IPS DF 6.9 (cell line): ENCODE measurements around the gene DISC1.
"Not testable (repeated sequence)": the region's sequence is repeated elsewhere in the genome, so short reads cannot be mapped to it uniquely, and the experiment has no call there.

Experiments used
- DNase-seq: peaks from one replicate; pipeline ENCODE4 v3.0.0-alpha.2; 2013; ENCODE audit warnings: low read depth, low spot score
- H3K27ac ChIP-seq: one replicate; pipeline ENCODE4 v1.5.1; 2013; ENCODE audit warnings: low read length, control low read depth
- H3K27me3 ChIP-seq: 2 replicates; pipeline ENCODE4 v1.6.1; 2013; ENCODE audit warnings: mild to moderate bottlenecking, low read length; ENCODE audit not compliant: control insufficient read depth, insufficient read depth
- H3K36me3 ChIP-seq: 2 replicates; pipeline ENCODE4 v1.6.1; 2013; ENCODE audit warnings: low read length; ENCODE audit not compliant: control insufficient read depth, insufficient read depth
- H3K4me1 ChIP-seq: 2 replicates; pipeline ENCODE4 v1.6.1; 2013; ENCODE audit warnings: low read length; ENCODE audit not compliant: control insufficient read depth, insufficient read depth
- H3K4me3 ChIP-seq: 2 replicates; pipeline ENCODE4 v1.5.1; 2013; ENCODE audit warnings: mild to moderate bottlenecking, low read length
- H3K9me3 ChIP-seq: 2 replicates; pipeline ENCODE4 v1.6.1; 2013; ENCODE audit warnings: low read length, inconsistent platforms; ENCODE audit not compliant: control insufficient read depth, insufficient read depth
- WGBS: extraction: QIAGEN DNeasy Blood & Tissue Kit; methylation state at CpG from one replicate; pipeline ENCODE4 v1.1.7; 2013; ENCODE audit warnings: mixed read lengths, missing lambda C conversion rate; ENCODE audit not compliant: insufficient read length, insufficient coverage; 5-methylcytosine and 5-hydroxymethylcytosine counted together

The DISC1 gene

GRCh38 chr1:231768416-231768815 is 141.8 kb downstream of the DISC1 start:
- no peak overlapping the region for H3K27ac ChIP-seq
- no peaks in the 10 kb centered on the region for H3K27me3 ChIP-seq
- no peak overlapping the region for H3K4me3 ChIP-seq
- no peaks in the 10 kb centered on the region for H3K4me1 ChIP-seq
- no CpG with 5 or more reads among the region's 1 CpG for WGBS
- no peaks in the 10 kb centered on the region for H3K9me3 ChIP-seq
- no peak for DNase-seq
- no peaks in the 10 kb centered on the region for H3K36me3 ChIP-seq

DNA sequence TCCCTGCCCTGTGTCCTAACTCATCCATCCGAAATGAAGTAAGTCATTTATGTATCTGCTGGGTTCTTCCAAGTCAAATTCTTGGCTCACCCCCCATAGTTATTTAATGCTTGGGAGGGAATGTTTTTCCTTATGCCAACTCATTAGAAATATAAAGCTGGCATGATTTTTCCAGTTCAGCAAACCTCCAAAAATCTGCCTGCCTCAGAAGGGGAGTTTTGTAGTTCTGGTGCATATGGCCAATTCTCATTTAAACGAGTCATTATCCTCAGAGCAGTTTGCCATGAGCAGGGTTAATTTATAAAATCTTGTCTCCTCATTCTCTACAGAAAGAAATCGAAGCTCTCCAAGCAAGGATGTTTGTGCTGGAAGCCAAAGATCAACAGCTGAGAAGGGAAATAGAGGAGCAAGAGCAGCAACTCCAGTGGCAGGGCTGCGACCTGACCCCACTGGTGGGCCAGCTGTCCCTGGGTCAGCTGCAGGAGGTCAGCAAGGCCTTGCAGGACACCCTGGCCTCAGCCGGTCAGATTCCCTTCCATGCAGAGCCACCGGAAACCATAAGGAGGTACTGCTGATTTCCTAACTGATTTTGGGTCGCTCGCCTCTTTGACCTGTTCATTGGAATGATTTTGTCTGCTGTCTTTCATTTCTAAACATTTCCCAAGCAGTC is 144.1 kb downstream of the DISC1 start:
- Histone ChIP-seq H3K4me1 (no peaks in the 10 kb centered on the region), H3K4me3 (no peak overlapping the region), H3K27me3 (no peaks in the 10 kb centered on the region), H3K36me3 (no peaks in the 10 kb centered on the region), H3K27ac (no peak overlapping the region), H3K9me3 (no peaks in the 10 kb centered on the region)
- no peak for DNase-seq
- WGBS: no CpG with 5 or more reads among the region's 8 CpGs

DNA sequence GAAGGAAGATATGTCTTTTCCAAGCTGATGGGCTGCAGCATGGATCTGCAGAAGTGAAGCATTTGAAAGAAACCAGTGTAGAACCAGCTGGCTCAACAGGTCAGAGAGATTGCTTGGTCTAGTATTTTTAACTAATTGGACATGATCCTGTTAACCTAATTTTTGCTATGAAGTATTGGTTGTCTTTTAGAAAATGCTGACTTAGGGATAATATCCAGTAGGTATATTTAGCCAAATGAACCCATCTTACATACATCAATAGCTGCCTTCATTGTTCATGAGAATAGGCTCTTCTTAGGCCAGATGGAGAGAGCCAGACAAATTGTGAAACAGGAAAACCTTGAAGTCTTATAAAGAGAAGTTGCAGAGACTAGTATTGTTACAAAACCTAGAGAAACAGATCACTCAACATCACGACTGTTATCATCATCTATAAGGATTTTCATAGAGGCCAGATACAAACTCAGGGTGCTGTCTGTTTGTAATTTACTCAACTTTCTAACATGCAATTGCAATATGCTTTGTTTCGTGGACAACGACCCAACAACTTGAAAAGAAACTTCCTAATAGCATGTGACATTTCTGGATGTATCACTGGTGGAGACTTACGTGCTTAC is 148.2 kb downstream of the DISC1 start:
- H3K4me3 ChIP-seq: no peak overlapping the region
- H3K27ac ChIP-seq: no peak overlapping the region
- H3K36me3 ChIP-seq: no peaks in the 10 kb centered on the region
- no CpG with 5 or more reads among the region's 4 CpGs for WGBS
- no peaks in the 10 kb centered on the region for H3K27me3 ChIP-seq
- no peaks in the 10 kb centered on the region for H3K9me3 ChIP-seq
- no peaks in the 10 kb centered on the region for H3K4me1 ChIP-seq
- no peak for DNase-seq

- H3K9me3 ChIP-seq: no peaks in the 10 kb centered on the region
- no peak for DNase-seq
Observed at GRCh38 chr1:231776010-231776756, 149.6 kb downstream of the DISC1 start.

DNA sequence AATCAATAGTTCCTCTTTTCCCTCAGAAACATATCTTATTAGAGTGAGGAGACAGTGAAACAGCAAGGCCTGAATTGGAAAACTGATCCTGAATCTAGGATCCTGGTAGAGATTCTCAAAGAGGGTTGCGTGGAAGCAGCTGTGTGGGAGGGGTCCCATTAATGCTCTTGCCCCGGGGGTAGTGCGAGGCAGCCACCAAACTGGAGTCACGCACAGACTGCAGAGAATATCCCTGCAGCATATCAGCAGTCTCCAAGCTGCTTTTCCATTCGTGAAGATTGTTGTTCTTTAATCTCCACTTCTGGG is 150.1 kb downstream of the DISC1 start:
- Histone ChIP-seq H3K4me3 (no peak overlapping the region), H3K9me3 (no peaks in the 10 kb centered on the region), H3K27ac (no peak overlapping the region), H3K4me1 (no peaks in the 10 kb centered on the region; the same call in 1 of the 2 replicates), H3K36me3 (no peaks in the 10 kb centered on the region), H3K27me3 (no peaks in the 10 kb centered on the region)
- no peak for DNase-seq
- WGBS: no CpG with 5 or more reads among the region's 5 CpGs

More at GRCh38 chr1:231776010-231776756, 149.6 kb downstream of the DISC1 start:
- Histone ChIP-seq H3K4me3 (no peak overlapping the region), H3K4me1 (no peaks in the 10 kb centered on the region), H3K27me3 (no peaks in the 10 kb centered on the region), H3K36me3 (no peaks in the 10 kb centered on the region), H3K27ac (no peak overlapping the region)
- WGBS: no CpG with 5 or more reads among the region's 10 CpGs

DNA sequence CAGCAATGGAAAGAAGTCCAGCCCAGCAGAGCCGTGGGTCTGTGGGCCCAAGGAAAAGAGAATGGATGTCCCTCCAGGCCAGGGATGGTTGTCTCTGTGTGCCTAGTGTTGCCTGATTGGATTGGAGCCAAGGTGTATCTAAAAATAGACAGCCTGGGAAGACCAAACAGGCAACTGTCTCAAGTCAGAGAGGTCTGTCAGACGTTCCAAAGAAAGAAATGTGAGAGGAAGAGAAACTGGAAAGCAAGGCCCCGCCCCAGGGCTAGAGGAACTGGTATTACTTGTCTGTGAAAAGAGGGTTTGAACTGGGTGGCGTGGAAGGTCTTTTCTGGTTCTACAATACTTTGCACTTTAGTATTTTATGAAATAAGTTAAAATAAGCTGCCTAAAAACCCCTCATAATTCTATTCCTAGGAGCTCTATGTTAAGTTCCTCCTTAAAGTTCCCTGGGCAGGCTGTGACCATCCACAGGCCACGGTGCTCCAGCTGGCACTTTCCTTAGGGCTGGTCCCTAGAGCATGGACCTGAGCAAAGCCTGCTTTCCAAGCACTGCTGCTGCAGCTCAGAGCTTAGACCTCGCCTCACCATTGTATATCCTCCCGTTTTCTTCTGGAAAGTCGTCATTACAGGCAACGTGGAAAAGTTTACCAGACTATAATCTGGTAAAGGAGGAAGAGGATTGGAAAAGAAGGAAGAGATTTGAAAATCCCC is 151.6 kb downstream of the DISC1 start:
- no peak overlapping the region for H3K27ac ChIP-seq
- no peaks in the 10 kb centered on the region; the same call in 1 of the 2 replicates for H3K4me1 ChIP-seq
- no CpG with 5 or more reads among the region's 9 CpGs for WGBS
- H3K36me3 ChIP-seq: no peaks in the 10 kb centered on the region
- H3K9me3 ChIP-seq: no peaks in the 10 kb centered on the region
- DNase-seq: no peak
- no peaks in the 10 kb centered on the region for H3K27me3 ChIP-seq
- H3K4me3 ChIP-seq: no peak overlapping the region

GRCh38 chr1:231779081-231779480 is 152.5 kb downstream of the DISC1 start:
- H3K27ac ChIP-seq: no peak overlapping the region
- H3K4me3 ChIP-seq: no peak overlapping the region
- H3K9me3 ChIP-seq: no peaks in the 10 kb centered on the region
- no peaks in the 10 kb centered on the region for H3K36me3 ChIP-seq
- H3K4me1 ChIP-seq: no peaks in the 10 kb centered on the region; the same call in 1 of the 2 replicates
- no CpG with 5 or more reads among the region's 3 CpGs for WGBS
- no peaks in the 10 kb centered on the region for H3K27me3 ChIP-seq
- DNase-seq: no peak

- H3K36me3 ChIP-seq: no peaks in the 10 kb centered on the region
- H3K9me3 ChIP-seq: no peaks in the 10 kb centered on the region
- no peak overlapping the region for H3K27ac ChIP-seq
- WGBS: no CpG with 5 or more reads among the region's 2 CpGs
- no peak for DNase-seq
- no peak overlapping the region for H3K4me3 ChIP-seq
- H3K27me3 ChIP-seq: no peaks in the 10 kb centered on the region
- no peaks in the 10 kb centered on the region; the same call in 1 of the 2 replicates for H3K4me1 ChIP-seq
Observed at GRCh38 chr1:231781892-231782291, 155.3 kb downstream of the DISC1 start.

DNA sequence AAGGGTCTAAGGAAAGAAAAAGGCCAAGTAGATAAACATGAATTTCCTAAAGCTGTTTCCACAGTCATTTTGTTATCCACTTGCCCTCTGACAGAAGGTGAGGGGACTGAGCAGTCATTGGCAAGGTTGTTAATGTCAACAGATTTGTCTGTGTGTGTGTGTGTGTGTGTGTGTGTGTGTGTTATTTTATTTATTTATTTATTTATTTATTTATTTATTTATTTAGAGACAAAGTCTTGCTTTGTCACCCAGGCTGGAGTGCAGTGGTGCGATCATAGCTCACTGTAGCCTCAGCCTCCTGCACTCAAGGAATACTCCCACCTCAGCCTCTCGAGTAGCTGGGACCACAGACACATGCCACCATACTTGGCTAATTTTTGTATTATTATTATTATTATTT is 158.5 kb downstream of the DISC1 start:
- H3K36me3 ChIP-seq, H3K9me3 ChIP-seq, H3K4me1 ChIP-seq, H3K4me3 ChIP-seq, H3K27ac ChIP-seq, DNase-seq, H3K27me3 ChIP-seq: not testable (repeated sequence)
- no CpG with 5 or more reads among the region's 2 CpGs for WGBS

GRCh38 chr1:231786126-231786525 is 159.5 kb downstream of the DISC1 start:
- no CpG with 5 or more reads among the region's 1 CpG for WGBS
- H3K27ac ChIP-seq: no peak overlapping the region
- H3K36me3 ChIP-seq: no peaks in the 10 kb centered on the region
- H3K4me3 ChIP-seq: no peak overlapping the region
- no peaks in the 10 kb centered on the region; the same call in 1 of the 2 replicates for H3K4me1 ChIP-seq
- DNase-seq: no peak
- no peaks in the 10 kb centered on the region for H3K27me3 ChIP-seq
- no peaks in the 10 kb centered on the region for H3K9me3 ChIP-seq
